GM21381 (cell line): ENCODE results near the gene PCSK2.

ENCODE experiments used
- ATAC-seq: cut with Tn5 transposase; IDR thresholded peaks from one replicate; pipeline ENCODE4 v1.9.1; 2021; ENCODE audit warnings: mild to moderate bottlenecking, moderate library complexity; ENCODE audit not compliant: unreplicated experiment

PCSK2 gene

GRCh38 chr20:17470973-17471372 lies 244.1 kb downstream of the PCSK2 start:
- ATAC-seq = no peak

GRCh38 chr20:17471606-17472187 lies 244.9 kb downstream of the PCSK2 start:
- no peak for ATAC-seq

- ATAC-seq = no peak
Measured at GRCh38 chr20:17473659-17474058, 246.8 kb downstream of the PCSK2 start.

GRCh38 chr20:17479063-17479657 lies 252.3 kb downstream of the PCSK2 start:
- ATAC-seq = no peak

GRCh38 chr20:17480696-17481095 lies 253.9 kb downstream of the PCSK2 start:
- ATAC-seq = no peak

GRCh38 chr20:17481661-17482060 lies 254.8 kb downstream of the PCSK2 start:
- no peak for ATAC-seq

- ATAC-seq = no peak
Measured at GRCh38 chr20:17482536-17482935, 255.7 kb downstream of the PCSK2 start.

GRCh38 chr20:17485017-17485416 lies 258.2 kb downstream of the PCSK2 start:
- no peak for ATAC-seq

- ATAC-seq = no peak
Measured at GRCh38 chr20:17488916-17489600, 262.2 kb downstream of the PCSK2 start.

GRCh38 chr20:17490501-17490900 lies 263.7 kb downstream of the PCSK2 start:
- no peak for ATAC-seq

GRCh38 chr20:17491041-17491440 lies 264.2 kb downstream of the PCSK2 start:
- no peak for ATAC-seq

GRCh38 chr20:17491488-17491887 lies 264.6 kb downstream of the PCSK2 start:
- ATAC-seq = no peak

GRCh38 chr20:17493173-17493572 lies 266.3 kb downstream of the PCSK2 start:
- no peak for ATAC-seq

- ATAC-seq = no peak
Measured at GRCh38 chr20:17494201-17494600, 267.4 kb downstream of the PCSK2 start.

- ATAC-seq = no peak
Measured at GRCh38 chr20:17495826-17496225, 269.0 kb downstream of the PCSK2 start.

- ATAC-seq = no peak
Measured at GRCh38 chr20:17497821-17498580, 271.2 kb downstream of the PCSK2 start.

GRCh38 chr20:17498641-17499040 lies 271.8 kb downstream of the PCSK2 start:
- no peak for ATAC-seq

- ATAC-seq = no peak
Measured at GRCh38 chr20:17499041-17499440, 272.2 kb downstream of the PCSK2 start.

- ATAC-seq = no peak
Measured at GRCh38 chr20:17500271-17500670, 273.4 kb downstream of the PCSK2 start.

- no peak for ATAC-seq
Measured at GRCh38 chr20:17500826-17501225, 274.0 kb downstream of the PCSK2 start.

GRCh38 chr20:17501701-17502100 lies 274.9 kb downstream of the PCSK2 start:
- ATAC-seq = no peak

GRCh38 chr20:17502105-17502504 lies 275.3 kb downstream of the PCSK2 start:
- no peak for ATAC-seq
